Loucy (cell line): Measurements from ENCODE around the gene PPRC1.

Experiments used
- CTCF ChIP-seq: fragments of 200-600 bp; sonication (generic); conservative IDR thresholded peaks from 2 replicates; pipeline ENCODE4 v1.5.1; 2014; ENCODE audit warnings: mild to moderate bottlenecking, antibody characterized with exemption, low read length
- EZH2phosphoT487 ChIP-seq: fragments of 200-600 bp; IDR thresholded peaks from 2 replicates; pipeline ENCODE4 v1.6.1; 2018; ENCODE audit warnings: antibody characterized with exemption, mild to moderate bottlenecking, moderate library complexity, borderline replicate concordance

GRCh38 chr10:102151774-102152544 is 19.1 kb downstream of the PPRC1 start, which contains the start of gene NOLC1:
- TF ChIP-seq CTCF (no peak), EZH2phosphoT487 (no peak)
